A549 (cell line): ENCODE results near the gene POMT1.

Source experiments
- EP300 ChIP-seq, 2 experiments: fragments of >200 bp; sonication (Bioruptor Twin); formaldehyde crosslinking; IDR thresholded peaks; 2 replicates in 1 of 2; 3 replicates in 1 of 2; pipeline ENCODE4 v1.6.1; 2016 to 2017
- FOSL2 ChIP-seq, 2 experiments: fragments of 450-650 bp in 1 of 2; fragments of >200 bp in 1 of 2; sonication (Bioruptor Twin) in 1 of 2; formaldehyde crosslinking; IDR thresholded peaks; 2 replicates each; pipeline versions ENCODE4 v1.5.0 to v1.6.1; 2016 to 2020; ENCODE audit warnings: mild to moderate bottlenecking in 1 of 2, moderate library complexity in 1 of 2
- HMGXB4 ChIP-seq: fragments of 250-450 bp; sonication (Bioruptor Pico); IDR thresholded peaks from 2 replicates; pipeline ENCODE4 v1.5.0; 2021; ENCODE audit warnings: mild to moderate bottlenecking, moderate library complexity, borderline replicate concordance
- JUN ChIP-seq, 2 experiments: fragments of >200 bp; sonication (Bioruptor Twin); formaldehyde crosslinking; IDR thresholded peaks; 2 replicates in 1 of 2; 3 replicates in 1 of 2; pipeline ENCODE4 v1.6.1; 2016 to 2017
- JUNB ChIP-seq: fragments of >200 bp; sonication (Bioruptor Twin); formaldehyde crosslinking; IDR thresholded peaks from 2 replicates; pipeline ENCODE4 v1.6.1; 2016
- MYC ChIP-seq: IDR thresholded peaks from 2 replicates; pipeline ENCODE4 v1.6.1; 2012; ENCODE audit warnings: mild to moderate bottlenecking, inconsistent platforms, low read length, improper control_type of control experiment, borderline replicate concordance
- NR3C1 ChIP-seq: fragments of >200 bp; sonication (Bioruptor Twin); formaldehyde crosslinking; IDR thresholded peaks from 3 replicates; pipeline ENCODE4 v1.6.1; 2017
- POLR2A ChIP-seq: IDR thresholded peaks from 2 replicates; pipeline ENCODE4 v1.6.1; 2012; ENCODE audit warnings: mild to moderate bottlenecking, low read length
- POLR2AphosphoS2 ChIP-seq: conservative IDR thresholded peaks from 2 replicates; pipeline ENCODE4 v1.6.1; 2012; ENCODE audit warnings: low read length, improper control_type of control experiment, inconsistent platforms
- RAD21 ChIP-seq, 2 experiments: fragments of >200 bp in 1 of 2; sonication (Bioruptor Twin) in 1 of 2; formaldehyde crosslinking in 1 of 2; IDR thresholded peaks in 1 of 2; conservative IDR thresholded peaks in 1 of 2; 2 replicates in 1 of 2; 3 replicates in 1 of 2; pipeline ENCODE4 v1.6.1; 2012 to 2018; ENCODE audit warnings: inconsistent platforms in 1 of 2
- RFX5 ChIP-seq: fragments of 450-650 bp; IDR thresholded peaks from 2 replicates; pipeline ENCODE4 v1.7.1; 2014; ENCODE audit warnings: antibody characterized with exemption, mild to moderate bottlenecking, moderate library complexity
- USF2 ChIP-seq: fragments of 450-650 bp; IDR thresholded peaks from 2 replicates; pipeline ENCODE4 v1.6.1; 2014; ENCODE audit warnings: antibody characterized with exemption
- ZNF302 ChIP-seq: fragments of 250-450 bp; sonication (Bioruptor Pico); IDR thresholded peaks from 2 replicates; pipeline ENCODE4 v1.9.0; 2021; ENCODE audit warnings: inconsistent platforms, mild to moderate bottlenecking, moderate library complexity
- TF ChIP-seq, protein P1 (sequence below): fragments of >200 bp; sonication (Bioruptor Twin); formaldehyde crosslinking; IDR thresholded peaks from 3 replicates; pipeline ENCODE4 v1.5.1; 2016

GRCh38 chr9:131487621-131488031, 15.1 kb upstream of the POMT1 start:
- TF ChIP-seq JUNB (no peak), RFX5 (no peak), USF2 (no peak), RAD21 (conservative IDR thresholded peaks at IDR 0.05 in 1 of 2, IDR thresholded peaks at IDR 0.05 in 1 of 2) (no peak), EP300 (IDR thresholded peaks at IDR 0.05) (no peak), POLR2A (no peak), JUN (IDR thresholded peaks at IDR 0.05) (no peak), FOSL2 (IDR thresholded peaks at IDR 0.05) (no peak), FOSL2 (CRISPR knock-in tag; IDR thresholded peaks at IDR 0.05) (no peak), MYC (no peak), HMGXB4 (no peak), POLR2AphosphoS2 (no peak), ZNF302 (CRISPR knock-in tag) (no peak), NR3C1 (no peak)
- TF ChIP-seq, protein P1, sequence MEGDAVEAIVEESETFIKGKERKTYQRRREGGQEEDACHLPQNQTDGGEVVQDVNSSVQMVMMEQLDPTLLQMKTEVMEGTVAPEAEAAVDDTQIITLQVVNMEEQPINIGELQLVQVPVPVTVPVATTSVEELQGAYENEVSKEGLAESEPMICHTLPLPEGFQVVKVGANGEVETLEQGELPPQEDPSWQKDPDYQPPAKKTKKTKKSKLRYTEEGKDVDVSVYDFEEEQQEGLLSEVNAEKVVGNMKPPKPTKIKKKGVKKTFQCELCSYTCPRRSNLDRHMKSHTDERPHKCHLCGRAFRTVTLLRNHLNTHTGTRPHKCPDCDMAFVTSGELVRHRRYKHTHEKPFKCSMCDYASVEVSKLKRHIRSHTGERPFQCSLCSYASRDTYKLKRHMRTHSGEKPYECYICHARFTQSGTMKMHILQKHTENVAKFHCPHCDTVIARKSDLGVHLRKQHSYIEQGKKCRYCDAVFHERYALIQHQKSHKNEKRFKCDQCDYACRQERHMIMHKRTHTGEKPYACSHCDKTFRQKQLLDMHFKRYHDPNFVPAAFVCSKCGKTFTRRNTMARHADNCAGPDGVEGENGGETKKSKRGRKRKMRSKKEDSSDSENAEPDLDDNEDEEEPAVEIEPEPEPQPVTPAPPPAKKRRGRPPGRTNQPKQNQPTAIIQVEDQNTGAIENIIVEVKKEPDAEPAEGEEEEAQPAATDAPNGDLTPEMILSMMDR = no peak
